MM.1S (cell line): ENCODE measurements around the gene C3orf33.

Experiments
- DNase-seq: peaks from one replicate; pipeline ENCODE4 v3.0.0-alpha.2; 2015
- H2AFZ ChIP-seq: fragments of 300-600 bp; sonication (generic); 2 replicates; pipeline ENCODE4 v1.6.0; 2016; ENCODE audit warnings: antibody characterized with exemption, low read length
- H3F3A ChIP-seq: fragments of 300-600 bp; sonication (generic); 2 replicates; pipeline ENCODE4 v1.6.1; 2016; ENCODE audit warnings: mild to moderate bottlenecking, antibody characterized with exemption, low read length, moderate library complexity, mixed read lengths; ENCODE audit not compliant: insufficient read depth
- H3K27ac ChIP-seq: fragments of 300-600 bp; sonication (generic); 2 replicates; pipeline ENCODE4 v1.5.1; 2016; ENCODE audit warnings: mild to moderate bottlenecking, low read length
- H3K27me3 ChIP-seq: fragments of 300-600 bp; sonication (generic); replicated peaks from 2 replicates; pipeline ENCODE4 v1.6.0; 2016; ENCODE audit warnings: low read length; ENCODE audit not compliant: insufficient read depth
- H3K36me3 ChIP-seq: fragments of 300-600 bp; sonication (generic); replicated peaks from 2 replicates; pipeline ENCODE4 v1.6.1; 2016; ENCODE audit warnings: mild to moderate bottlenecking, low read length, mixed read lengths; ENCODE audit not compliant: insufficient read depth
- H3K4me1 ChIP-seq: fragments of 300-600 bp; sonication (generic); 2 replicates; pipeline ENCODE4 v1.6.1; 2016; ENCODE audit warnings: low read length, mixed read lengths
- H3K4me2 ChIP-seq: fragments of 300-600 bp; sonication (generic); 2 replicates; pipeline ENCODE4 v1.6.0; 2016; ENCODE audit warnings: low read depth, low read length
- H3K4me3 ChIP-seq: fragments of 300-600 bp; sonication (generic); 2 replicates; pipeline ENCODE4 v1.5.1; 2016; ENCODE audit warnings: low read length, mixed read lengths
- H3K79me2 ChIP-seq: fragments of 300-600 bp; sonication (generic); 2 replicates; pipeline ENCODE4 v1.6.1; 2016; ENCODE audit warnings: mixed run types, low read length, mixed read lengths
- H3K9ac ChIP-seq: fragments of 300-600 bp; sonication (generic); 2 replicates; pipeline ENCODE4 v1.6.1; 2016; ENCODE audit warnings: low read length, mixed read lengths
- H3K9me2 ChIP-seq: fragments of 300-600 bp; sonication (generic); replicated peaks from 2 replicates; pipeline ENCODE4 v1.6.1; 2016; ENCODE audit warnings: mild to moderate bottlenecking, low read length, mixed read lengths; ENCODE audit not compliant: insufficient read depth
- H3K9me3 ChIP-seq: fragments of 300-600 bp; sonication (generic); replicated peaks from 2 replicates; pipeline ENCODE4 v1.6.1; 2016; ENCODE audit warnings: mild to moderate bottlenecking, low read length, mixed read lengths; ENCODE audit not compliant: insufficient read depth
- H4K20me1 ChIP-seq: fragments of 300-600 bp; sonication (generic); 2 replicates; pipeline ENCODE4 v1.6.1; 2016; ENCODE audit warnings: mild to moderate bottlenecking, low read length, moderate library complexity, mixed read lengths; ENCODE audit not compliant: insufficient read depth
- CTCF ChIP-seq: fragments of 300-600 bp; sonication (generic); IDR thresholded peaks from 2 replicates; pipeline ENCODE4 v1.5.1; 2016; ENCODE audit warnings: antibody characterized with exemption, low read length, mixed read lengths
- EZH2 ChIP-seq: fragments of 300-600 bp; sonication (generic); optimal IDR thresholded peaks from 2 replicates; pipeline ENCODE3; 2017; ENCODE audit warnings: low read depth, mild to moderate bottlenecking, antibody characterized with exemption, low read length, mixed read lengths
- EZH2phosphoT487 ChIP-seq: fragments of 300-600 bp; sonication (generic); IDR thresholded peaks from 2 replicates; pipeline ENCODE4 v1.6.1; 2018; ENCODE audit warnings: antibody characterized with exemption, low read length

C3orf33 gene

GRCh38 chr3:155772801-155773200, 33.3 kb downstream of the C3orf33 start:
- H3K9me2 ChIP-seq, result no peaks in the 10 kb centered on the region
- TF ChIP-seq CTCF (no peak), EZH2 (no peak), EZH2phosphoT487 (no peak)

GRCh38 chr3:155771126-155771525, 35.0 kb downstream of the C3orf33 start:
- Histone ChIP-seq H3F3A (no peaks in the 10 kb centered on the region), H3K9me2 (no peaks in the 10 kb centered on the region), H3K36me3 (no peaks in the 10 kb centered on the region), H3K9ac (no peak overlapping the region), H3K79me2 (no peaks in the 10 kb centered on the region), H2AFZ (no peak overlapping the region), H3K4me3 (no peak overlapping the region), H3K4me2 (no peak overlapping the region), H4K20me1 (no peaks in the 10 kb centered on the region), H3K27ac (no peak overlapping the region), H3K4me1 (no peaks in the 10 kb centered on the region), H3K9me3 (no peaks in the 10 kb centered on the region), H3K27me3 (no peaks in the 10 kb centered on the region)
- no peak for DNase-seq
- no peak for TF ChIP-seq CTCF
- TF ChIP-seq EZH2phosphoT487, result no peak
- TF ChIP-seq EZH2, result no peak

More at GRCh38 chr3:155772801-155773200, 33.3 kb downstream of the C3orf33 start:
- Histone ChIP-seq H3K4me3 (no peak overlapping the region), H4K20me1 (no peaks in the 10 kb centered on the region), H3K4me1 (no peaks in the 10 kb centered on the region), H3K4me2 (no peak overlapping the region), H3K27ac (no peak overlapping the region), H3K27me3 (no peaks in the 10 kb centered on the region), H3K36me3 (no peaks in the 10 kb centered on the region), H2AFZ (no peak overlapping the region), H3F3A (no peaks in the 10 kb centered on the region), H3K9me3 (no peaks in the 10 kb centered on the region), H3K9ac (no peak overlapping the region), H3K79me2 (no peaks in the 10 kb centered on the region)
- no peak for DNase-seq

GRCh38 chr3:155766206-155766605, 39.9 kb downstream of the C3orf33 start:
- Histone ChIP-seq H3K9me3 (no peaks in the 10 kb centered on the region), H3K4me3 (no peak overlapping the region), H2AFZ (no peak overlapping the region), H4K20me1 (no peaks in the 10 kb centered on the region), H3K79me2 (no peaks in the 10 kb centered on the region), H3K36me3 (no peaks in the 10 kb centered on the region), H3F3A (no peaks in the 10 kb centered on the region), H3K4me1 (no peaks in the 10 kb centered on the region), H3K27me3 (no peaks in the 10 kb centered on the region), H3K9me2 (no peaks in the 10 kb centered on the region), H3K9ac (no peak overlapping the region), H3K4me2 (no peak overlapping the region), H3K27ac (no peak overlapping the region)
- DNase-seq, result no peak
- TF ChIP-seq EZH2phosphoT487 (no peak), CTCF (no peak), EZH2 (no peak)
